Measurements from ENCODE around the gene PTPRF. TPM values are rescaled to one million over a fixed set of nuclear protein-coding genes. Genes with fewer than 3 reads are reported as not detected.

PTPRF gene
- total RNA-seq, 2 donors from 2014 or later, result 7.4 to 27.7 TPM

DNA sequence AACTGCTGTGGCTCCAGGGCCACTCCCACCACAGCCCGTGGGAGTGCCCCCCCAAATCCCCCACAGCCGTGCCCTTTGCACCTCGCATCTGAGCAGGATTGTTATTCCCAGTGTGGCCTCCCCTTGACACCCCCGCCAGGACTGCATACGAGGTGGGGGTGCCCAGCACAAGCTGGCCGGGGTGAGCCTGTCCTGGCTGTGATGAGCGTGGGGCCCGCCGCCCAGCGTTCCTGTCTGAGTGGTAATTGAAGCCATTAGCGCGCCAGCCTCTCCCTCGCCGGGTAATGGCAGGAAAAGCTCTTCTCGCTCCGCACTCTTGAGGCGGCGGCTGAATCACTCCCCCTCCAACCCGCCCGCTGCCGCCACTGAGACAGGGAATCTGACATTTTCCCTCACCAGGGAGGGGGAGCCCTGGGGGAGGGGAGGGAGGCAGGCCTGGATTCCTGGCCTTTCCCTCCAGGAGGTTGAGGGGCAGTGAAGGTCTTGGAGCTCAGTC, 27.7 kb downstream of the PTPRF start:
- H3K36me3 ChIP-seq, result no peaks in the 10 kb centered on the region
- no peaks in the 10 kb centered on the region for H3K27me3 ChIP-seq
- DNase-seq (ENCODE audit: low spot score), result no peak
- TF ChIP-seq, protein P1, sequence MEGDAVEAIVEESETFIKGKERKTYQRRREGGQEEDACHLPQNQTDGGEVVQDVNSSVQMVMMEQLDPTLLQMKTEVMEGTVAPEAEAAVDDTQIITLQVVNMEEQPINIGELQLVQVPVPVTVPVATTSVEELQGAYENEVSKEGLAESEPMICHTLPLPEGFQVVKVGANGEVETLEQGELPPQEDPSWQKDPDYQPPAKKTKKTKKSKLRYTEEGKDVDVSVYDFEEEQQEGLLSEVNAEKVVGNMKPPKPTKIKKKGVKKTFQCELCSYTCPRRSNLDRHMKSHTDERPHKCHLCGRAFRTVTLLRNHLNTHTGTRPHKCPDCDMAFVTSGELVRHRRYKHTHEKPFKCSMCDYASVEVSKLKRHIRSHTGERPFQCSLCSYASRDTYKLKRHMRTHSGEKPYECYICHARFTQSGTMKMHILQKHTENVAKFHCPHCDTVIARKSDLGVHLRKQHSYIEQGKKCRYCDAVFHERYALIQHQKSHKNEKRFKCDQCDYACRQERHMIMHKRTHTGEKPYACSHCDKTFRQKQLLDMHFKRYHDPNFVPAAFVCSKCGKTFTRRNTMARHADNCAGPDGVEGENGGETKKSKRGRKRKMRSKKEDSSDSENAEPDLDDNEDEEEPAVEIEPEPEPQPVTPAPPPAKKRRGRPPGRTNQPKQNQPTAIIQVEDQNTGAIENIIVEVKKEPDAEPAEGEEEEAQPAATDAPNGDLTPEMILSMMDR (IDR thresholded peaks at IDR 0.05), result no peak
- peaks cover 0 to 14% of the 10 kb centered on the region in 2 donors for H3K4me1 ChIP-seq
- H3K27ac ChIP-seq, result no peak overlapping the region
- no peaks in the 10 kb centered on the region for H3K9me3 ChIP-seq
- H3K4me3 ChIP-seq, result no peak overlapping the region

DNA sequence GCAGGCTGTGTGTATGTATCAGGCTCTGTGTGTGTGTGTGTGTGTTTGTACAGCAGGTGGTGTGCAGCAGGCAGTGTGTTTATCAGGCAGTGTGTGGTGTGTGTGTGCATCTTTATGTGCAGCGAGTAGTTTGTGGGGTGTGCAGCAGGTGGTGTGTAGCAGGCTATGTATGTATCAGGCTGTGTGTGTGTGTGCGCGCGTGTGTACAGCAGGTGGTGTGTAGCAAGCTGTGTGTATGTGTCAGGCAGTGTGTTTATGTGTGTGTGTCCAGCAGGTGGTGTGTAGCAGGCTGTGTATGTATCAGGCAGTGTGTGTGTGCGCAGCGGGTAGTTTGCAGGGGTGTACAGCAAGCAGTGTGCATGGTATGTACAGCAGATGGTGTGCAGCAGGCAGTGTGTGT, 29.0 kb downstream of the PTPRF start:
- TF ChIP-seq, protein P1 (IDR thresholded peaks at IDR 0.05), result no peak
- Histone ChIP-seq H3K36me3 (no peaks in the 10 kb centered on the region), H3K27me3 (no peaks in the 10 kb centered on the region), H3K4me1 (peaks cover 0 to 18% of the 10 kb centered on the region in 2 donors), H3K27ac (no peak overlapping the region), H3K9me3 (no peaks in the 10 kb centered on the region), H3K4me3 (no peak overlapping the region)
- no peak for DNase-seq (ENCODE audit: low spot score)

DNA sequence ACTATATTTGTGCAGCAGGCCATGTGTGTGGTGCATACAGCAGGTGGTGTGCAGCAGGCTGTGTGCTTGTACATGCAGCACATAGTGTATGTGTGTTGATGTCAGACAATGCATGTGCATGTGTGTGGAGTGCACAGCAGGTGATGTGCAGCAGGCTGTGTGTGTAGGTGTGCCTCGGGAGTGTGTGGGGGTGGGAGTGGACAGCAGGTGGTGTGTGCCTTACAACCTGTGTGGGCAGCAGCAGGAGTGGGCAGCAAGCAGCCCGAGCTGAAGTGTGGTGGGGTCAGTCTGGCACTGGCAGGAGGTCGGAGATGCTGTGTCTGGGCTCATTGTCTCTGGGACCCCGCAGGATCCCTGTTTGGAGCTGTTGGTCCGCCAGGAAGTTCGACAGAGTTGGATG, 29.6 kb downstream of the PTPRF start:
- Histone ChIP-seq H3K36me3 (no peaks in the 10 kb centered on the region), H3K27ac (no peak overlapping the region), H3K27me3 (no peaks in the 10 kb centered on the region), H3K9me3 (no peaks in the 10 kb centered on the region), H3K4me3 (no peak overlapping the region), H3K4me1 (peaks cover 0 to 23% of the 10 kb centered on the region in 2 donors)
- no peak for DNase-seq (ENCODE audit: low spot score)
- TF ChIP-seq, protein P1 (IDR thresholded peaks at IDR 0.05), result no peak

DNA sequence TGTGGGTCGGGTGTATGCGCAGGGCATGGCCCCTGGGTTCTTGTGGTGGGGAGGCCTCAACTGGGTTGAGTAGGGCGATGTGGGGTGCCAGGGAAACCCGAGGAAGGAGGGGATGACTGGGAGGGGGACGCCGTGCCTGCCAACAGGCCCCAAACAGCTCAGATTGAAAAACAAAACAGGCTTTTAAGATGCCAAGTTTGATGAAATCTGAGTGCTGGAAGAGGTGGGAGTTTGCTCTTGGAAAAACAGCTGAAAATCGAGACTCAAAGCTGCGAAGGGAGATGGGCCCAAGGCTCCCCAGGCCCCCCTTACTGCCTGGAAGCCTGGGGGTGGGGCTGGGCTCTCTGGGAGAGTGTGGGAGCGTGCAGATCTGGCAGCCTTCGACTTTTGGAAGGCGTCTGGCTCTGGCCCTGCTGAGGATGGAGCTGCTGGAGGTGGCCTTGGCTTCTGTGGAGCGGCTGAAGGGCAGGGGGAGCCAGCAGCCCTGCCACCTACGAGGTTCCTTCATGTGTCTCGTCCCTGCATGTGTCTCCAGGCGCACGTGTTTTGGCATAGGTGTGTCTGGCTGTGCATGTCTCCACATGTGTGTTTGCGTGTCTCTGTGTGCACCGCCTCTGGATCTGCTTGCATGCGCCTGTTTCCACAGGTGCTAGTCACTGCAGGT, 33.3 kb downstream of the PTPRF start:
- H3K36me3 ChIP-seq, result no peaks in the 10 kb centered on the region
- no peak overlapping the region for H3K4me3 ChIP-seq
- H3K9me3 ChIP-seq, result no peaks in the 10 kb centered on the region
- H3K27me3 ChIP-seq, result no peaks in the 10 kb centered on the region
- TF ChIP-seq, protein P1 (IDR thresholded peaks at IDR 0.05), result no peak
- H3K27ac ChIP-seq, result peak overlapping the region; percentile 15 to 27
- DNase-seq (ENCODE audit: low spot score), result no peak
- peaks cover 0 to 20% of the 10 kb centered on the region in 2 donors for H3K4me1 ChIP-seq

DNA sequence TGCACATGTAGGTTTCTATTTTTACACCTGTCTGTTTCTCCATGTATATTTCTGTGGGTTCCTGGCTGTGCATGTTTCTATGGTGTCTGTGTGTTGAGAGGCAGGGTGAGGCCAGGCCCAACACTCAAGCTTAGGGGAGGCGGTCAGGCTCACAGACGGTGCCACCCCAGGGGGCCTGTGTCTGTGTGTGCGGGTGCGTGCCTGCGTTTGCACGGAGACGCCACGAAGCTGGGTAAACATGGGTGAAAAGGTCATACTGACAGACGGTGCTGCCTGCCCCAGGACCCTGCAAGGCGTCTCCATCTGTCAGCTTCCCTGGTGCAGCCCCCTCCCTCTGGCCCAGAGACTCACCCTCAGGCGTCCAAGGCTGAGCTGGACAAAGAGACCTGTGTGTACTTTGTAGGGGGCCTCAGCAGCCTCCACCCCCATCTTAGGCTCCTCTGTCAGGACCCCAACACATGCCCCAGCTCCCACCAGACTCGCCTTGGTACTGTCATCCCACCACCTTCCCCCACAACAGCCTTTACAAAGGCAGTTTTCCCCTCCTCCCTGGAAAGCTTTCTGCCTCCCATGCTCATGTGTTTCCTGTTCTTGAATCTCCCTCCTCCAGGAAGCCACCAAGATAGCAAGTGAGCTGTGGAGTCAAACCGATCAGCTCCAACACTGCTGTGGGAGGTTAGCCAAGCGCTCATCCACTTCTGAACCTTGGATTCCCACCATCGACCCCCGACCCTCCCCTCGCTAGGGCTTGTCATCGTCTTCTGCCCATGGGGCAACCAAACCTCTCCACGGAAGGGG, 34.1 kb downstream of the PTPRF start:
- TF ChIP-seq, protein P1 (IDR thresholded peaks at IDR 0.05), result no peak
- DNase-seq (ENCODE audit: low spot score), result no peak
- H3K27ac ChIP-seq, result no peak overlapping the region
- H3K27me3 ChIP-seq, result no peaks in the 10 kb centered on the region
- H3K4me3 ChIP-seq, result peak overlapping the region in 1 of 2 donors; percentile 58
- H3K4me1 ChIP-seq, result peaks cover 0 to 20% of the 10 kb centered on the region in 2 donors
- H3K9me3 ChIP-seq, result no peaks in the 10 kb centered on the region
- H3K36me3 ChIP-seq, result no peaks in the 10 kb centered on the region
